ENCODE results near the gene KMT2D.

- TF ChIP-seq POLR2A (IDR thresholded peaks at IDR 0.05; ENCODE audit: low read depth, low read length) (no peak), POLR2AphosphoS5 (IDR thresholded peaks at IDR 0.05; ENCODE audit: low read depth, low read length) (no peak), TAF1 (IDR thresholded peaks at IDR 0.05; ENCODE audit: borderline replicate concordance, low read depth, low read length) (no peak)
These were observed 15.9 kb downstream of the KMT2D start for GRCh38 chr12:49044660-49045059.

All from GM12892 (cell line).